WTC11 (cell line): Measurements from ENCODE around the gene ZFP91. TPM values are rescaled to one million over a fixed set of nuclear protein-coding genes. Genes with fewer than 3 reads are reported as not detected.
A peak's percentile ranks its signal among the peaks of the same experiment; 100 is the strongest.

Source experiments
- ATAC-seq: fragments of 200-7000 bp; cut with Tn5 transposase; 2 replicates; pipeline ENCODE4 v1.10.0; 2021; ENCODE audit warnings: mild to moderate bottlenecking, moderate library complexity
- CTCF ChIA-PET: fragments of 300-600 bp; sonication (Branson Sonifier 250); formaldehyde crosslinking; loops from one replicate; lab custom pipeline; 2021; ENCODE audit warnings: antibody characterized with exemption; lab: Charles Lee
- POLR2A ChIA-PET: fragments of 350-600 bp; sonication (Branson Sonifier 250); formaldehyde crosslinking; loops from one replicate; lab custom pipeline; 2021; ENCODE audit warnings: antibody characterized with exemption; lab: Charles Lee
- DNase-seq: peaks from one replicate; pipeline ENCODE4 v3.0.0; 2021; ENCODE audit warnings: low spot score
- H3K27ac Mint-ChIP-seq: 2 replicates; pipeline ENCODE4 v1.8.0; 2021; ENCODE audit warnings: mixed read lengths
- H3K27me3 Mint-ChIP-seq: 2 replicates; pipeline ENCODE4 v1.8.0; 2021; ENCODE audit warnings: low read depth, mild to moderate bottlenecking, moderate library complexity, mixed read lengths
- H3K36me3 Mint-ChIP-seq: 2 replicates; pipeline ENCODE4 v1.8.0; 2021; ENCODE audit warnings: mixed read lengths
- H3K4me1 Mint-ChIP-seq: 2 replicates; pipeline ENCODE4 v1.8.0; 2022; ENCODE audit warnings: mixed read lengths
- H3K4me3 Mint-ChIP-seq: 2 replicates; pipeline ENCODE4 v1.8.0; 2021; ENCODE audit warnings: mild to moderate bottlenecking, moderate library complexity, mixed read lengths
- H3K9me3 Mint-ChIP-seq: 2 replicates; pipeline ENCODE4 v1.8.0; 2021; ENCODE audit warnings: mixed read lengths
- AR ChIP-seq: fragments of 250-450 bp; sonication (Bioruptor Pico); IDR thresholded peaks from 2 replicates; pipeline ENCODE4 v1.9.0; 2021; ENCODE audit warnings: mild to moderate bottlenecking
- CBFB ChIP-seq: sonication (generic); formaldehyde crosslinking; IDR thresholded peaks from 2 replicates; pipeline ENCODE4 v1.8.1; 2022; ENCODE audit warnings: mild to moderate bottlenecking, low read depth, missing genetic modification reagents
- E2F4 ChIP-seq: sonication (generic); formaldehyde crosslinking; IDR thresholded peaks from 2 replicates; pipeline ENCODE4 v1.8.1; 2022; ENCODE audit warnings: low read depth, mild to moderate bottlenecking, moderate library complexity, missing genetic modification reagents, borderline replicate concordance
- HMGA2 ChIP-seq: fragments of 250-450 bp; sonication (Bioruptor Pico); IDR thresholded peaks from 2 replicates; pipeline ENCODE4 v1.4.0; 2021; ENCODE audit warnings: mild to moderate bottlenecking, moderate library complexity
- JUN ChIP-seq: sonication (generic); formaldehyde crosslinking; IDR thresholded peaks from 2 replicates; pipeline ENCODE4 v1.8.0; 2023; ENCODE audit warnings: mild to moderate bottlenecking, missing genetic modification reagents
- KAT7 ChIP-seq: sonication (generic); formaldehyde crosslinking; IDR thresholded peaks from 2 replicates; pipeline ENCODE4 v1.8.1; 2023; ENCODE audit warnings: missing genetic modification reagents, mild to moderate bottlenecking, borderline replicate concordance
- MYBL2 ChIP-seq: sonication (generic); formaldehyde crosslinking; IDR thresholded peaks from 2 replicates; pipeline ENCODE4 v1.8.1; 2023; ENCODE audit warnings: mild to moderate bottlenecking, moderate library complexity, missing genetic modification reagents
- NFE2L1 ChIP-seq: sonication (generic); formaldehyde crosslinking; IDR thresholded peaks from 2 replicates; pipeline ENCODE4 v1.8.1; 2023; ENCODE audit warnings: missing genetic modification reagents
- OVOL2 ChIP-seq: fragments of 250-450 bp; sonication (Bioruptor Pico); IDR thresholded peaks from 2 replicates; pipeline ENCODE4 v1.9.0; 2021; ENCODE audit warnings: mild to moderate bottlenecking, borderline replicate concordance
- PREB ChIP-seq: sonication (generic); formaldehyde crosslinking; IDR thresholded peaks from 2 replicates; pipeline ENCODE4 v1.8.1; 2022; ENCODE audit warnings: mild to moderate bottlenecking, missing genetic modification reagents, moderate library complexity, borderline replicate concordance
- PRRX2 ChIP-seq: fragments of 250-450 bp; sonication (Bioruptor Pico); IDR thresholded peaks from 2 replicates; pipeline ENCODE4 v1.8.0; 2021; ENCODE audit warnings: mild to moderate bottlenecking
- SMAD4 ChIP-seq: sonication (generic); formaldehyde crosslinking; IDR thresholded peaks from 2 replicates; pipeline ENCODE4 v1.8.0; 2022; ENCODE audit warnings: mild to moderate bottlenecking, missing genetic modification reagents
- SP1 ChIP-seq: sonication (generic); formaldehyde crosslinking; conservative IDR thresholded peaks from 2 replicates; pipeline ENCODE4 v1.8.1; 2022; ENCODE audit warnings: missing genetic modification reagents
- STAT6 ChIP-seq: sonication (generic); formaldehyde crosslinking; conservative IDR thresholded peaks from 2 replicates; pipeline ENCODE4 v1.8.1; 2023; ENCODE audit warnings: mild to moderate bottlenecking, low read depth, missing genetic modification reagents, moderate library complexity
- TCF7 ChIP-seq: sonication (generic); formaldehyde crosslinking; IDR thresholded peaks from 2 replicates; pipeline ENCODE4 v1.8.0; 2022; ENCODE audit warnings: mild to moderate bottlenecking, low read depth, missing genetic modification reagents, moderate library complexity
- USF1 ChIP-seq: sonication (generic); formaldehyde crosslinking; IDR thresholded peaks from 2 replicates; pipeline ENCODE4 v1.8.0; 2022; ENCODE audit warnings: mild to moderate bottlenecking, missing genetic modification reagents
- USF2 ChIP-seq: sonication (generic); formaldehyde crosslinking; IDR thresholded peaks from 2 replicates; pipeline ENCODE4 v1.8.1; 2023; ENCODE audit warnings: mild to moderate bottlenecking, missing genetic modification reagents, moderate library complexity
- ZNF121 ChIP-seq: sonication (generic); formaldehyde crosslinking; IDR thresholded peaks from 2 replicates; pipeline ENCODE4 v1.8.0; 2023; ENCODE audit warnings: missing genetic modification reagents
- ZNF138 ChIP-seq: sonication (generic); formaldehyde crosslinking; conservative IDR thresholded peaks from 2 replicates; pipeline ENCODE4 v1.8.1; 2022; ENCODE audit warnings: mild to moderate bottlenecking, moderate library complexity, missing genetic modification reagents
- ZNF263 ChIP-seq: sonication (generic); formaldehyde crosslinking; IDR thresholded peaks from 2 replicates; pipeline ENCODE4 v1.8.1; 2022; ENCODE audit warnings: low read depth, mild to moderate bottlenecking, moderate library complexity, missing genetic modification reagents
- ZSCAN18 ChIP-seq: fragments of 250-450 bp; sonication (Bioruptor Pico); IDR thresholded peaks from 2 replicates; pipeline ENCODE4 v2.1.2; 2022; ENCODE audit warnings: mild to moderate bottlenecking, moderate library complexity
- total RNA-seq: library from RNA; stranded (reverse); gene quantifications from 3 replicates; pipeline ENCODE4 v1.2.3, GENCODE V29; 2021

The ZFP91 gene
- total RNA-seq, 1 experiment from 2014 or later: 28.1 TPM

GRCh38 chr11:58580311-58580710, 1.4 kb downstream of the ZFP91 start:
- DNase-seq (no peak), ATAC-seq (no peak)
- H3K4me1 Mint-ChIP-seq: peaks cover 38% of the 10 kb centered on the region
- ChIA-PET POLR2A (no interaction called here), CTCF (no interaction called here)
- peak overlapping the region; percentile 98; the same call in 1 of the 2 replicates for H3K27ac Mint-ChIP-seq
- peak overlapping the region; percentile 96 for H3K4me3 Mint-ChIP-seq
- H3K36me3 Mint-ChIP-seq: peaks cover 2% of the 10 kb centered on the region
- no peaks in the 10 kb centered on the region for H3K9me3 Mint-ChIP-seq
- H3K27me3 Mint-ChIP-seq: no peaks in the 10 kb centered on the region
- TF ChIP-seq SMAD4 (CRISPR knock-in tag) (no peak), PREB (no peak), TCF7 (CRISPR knock-in tag) (no peak), NFE2L1 (CRISPR knock-in tag) (no peak), E2F4 (CRISPR knock-in tag) (no peak), KAT7 (CRISPR knock-in tag) (no peak), JUN (CRISPR knock-in tag) (no peak), ZNF138 (CRISPR knock-in tag) (no peak), PRRX2 (no peak), ZNF121 (CRISPR knock-in tag) (no peak)

GRCh38 chr11:58582437-58582836, 3.6 kb downstream of the ZFP91 start:
- ChIA-PET CTCF (interaction anchor here (0.7 to 1.3 kb wide), 2 partner anchors 15 to 589 kb away, joined by 3 to 4 read pairs; no protein-coding TSS in a partner anchor), POLR2A (no interaction called here)
- H3K4me1 Mint-ChIP-seq: peaks cover 28% of the 10 kb centered on the region
- no peaks in the 10 kb centered on the region for H3K27me3 Mint-ChIP-seq
- no peaks in the 10 kb centered on the region for H3K9me3 Mint-ChIP-seq
- H3K4me3 Mint-ChIP-seq: no peak overlapping the region
- TF ChIP-seq NFE2L1 (CRISPR knock-in tag): no peak
- no peak for TF ChIP-seq OVOL2 (CRISPR knock-in tag)
- no peak for TF ChIP-seq ZNF263 (CRISPR knock-in tag)
- no peak for TF ChIP-seq USF2 (CRISPR knock-in tag)
- no peak for TF ChIP-seq MYBL2 (CRISPR knock-in tag)
- TF ChIP-seq SP1 (CRISPR knock-in tag): no peak
- no peak for TF ChIP-seq HMGA2 (CRISPR knock-in tag)
- no peak for TF ChIP-seq USF1 (CRISPR knock-in tag)
- TF ChIP-seq CBFB (CRISPR knock-in tag): no peak
- no peak overlapping the region for H3K27ac Mint-ChIP-seq
- DNase-seq (no peak), ATAC-seq (no peak)
- H3K36me3 Mint-ChIP-seq: peaks cover 13% of the 10 kb centered on the region

- no peak overlapping the region for H3K4me3 Mint-ChIP-seq
- H3K9me3 Mint-ChIP-seq: no peaks in the 10 kb centered on the region
- peaks cover 8% of the 10 kb centered on the region for H3K4me1 Mint-ChIP-seq
- H3K27me3 Mint-ChIP-seq: no peaks in the 10 kb centered on the region
- ChIA-PET CTCF (interaction anchor here (1.2 kb wide), 2 partner anchors 19 to 63 kb away, joined by 3 read pairs; no protein-coding TSS in a partner anchor), POLR2A (no interaction called here)
- DNase-seq (no peak), ATAC-seq (no peak)
- H3K27ac Mint-ChIP-seq: no peak overlapping the region; the same call in 1 of the 2 replicates
- peaks cover 13% of the 10 kb centered on the region for H3K36me3 Mint-ChIP-seq
- no peak for TF ChIP-seq ZSCAN18 (CRISPR knock-in tag)
- no peak for TF ChIP-seq STAT6 (CRISPR knock-in tag)
- no peak for TF ChIP-seq AR
- no peak for TF ChIP-seq USF1 (CRISPR knock-in tag)
- no peak for TF ChIP-seq NFE2L1 (CRISPR knock-in tag)
Observed at GRCh38 chr11:58586998-58587397, 8.1 kb downstream of the ZFP91 start.
